NCI-H187 treated with DMSO at 0.1 percent for 48 hours (cell line): ENCODE results near the gene SSC4D.
"Not testable (repeated sequence)": the region's sequence is repeated elsewhere in the genome, so short reads cannot be mapped to it uniquely, and the experiment has no call there.

Experiments used
- DNase-seq: peaks from one replicate; lab custom pipeline; 2025; lab: John Stamatoyannopoulos, UW

SSC4D gene

DNA sequence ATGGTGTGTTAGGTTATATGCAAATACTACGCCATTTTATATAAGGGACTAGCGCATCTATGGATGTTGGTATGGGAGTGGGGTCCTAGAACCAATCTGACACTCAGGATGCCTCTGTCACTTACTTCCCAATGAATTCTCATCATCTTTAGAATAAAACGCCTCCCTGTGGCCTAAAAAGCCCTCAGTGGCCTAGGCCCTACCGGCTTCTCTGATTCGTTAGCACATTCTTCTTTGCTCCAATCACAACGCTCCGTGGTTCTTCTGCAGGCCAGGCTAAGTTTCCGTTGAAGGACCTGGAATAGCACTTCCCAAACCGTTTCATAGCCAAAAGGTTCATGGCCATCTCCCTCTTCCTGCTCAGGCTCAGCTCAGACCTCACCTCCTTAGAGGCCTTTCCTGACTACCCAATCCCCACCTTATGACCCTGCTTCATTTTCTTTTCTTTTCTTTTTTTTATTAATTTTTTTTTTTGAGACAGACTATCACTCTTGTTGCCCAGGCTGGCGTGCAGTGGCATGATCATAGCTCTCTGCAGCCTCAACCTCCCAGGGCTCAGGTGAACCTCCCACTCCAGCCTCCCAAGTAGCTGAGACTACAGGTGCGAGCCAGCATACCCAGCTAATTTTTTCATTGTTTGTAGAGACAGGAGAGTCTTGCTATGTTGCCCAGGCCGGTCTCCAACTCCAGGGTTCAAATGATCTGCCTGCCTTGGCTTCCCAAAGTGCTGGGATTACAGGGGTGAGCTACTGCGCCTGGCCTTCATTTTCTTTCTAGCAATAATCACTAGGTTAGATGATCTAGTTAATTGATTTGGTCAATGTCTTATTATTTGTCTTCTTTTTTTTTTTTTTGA is 26.2 kb downstream of the SSC4D start:
- no peak for DNase-seq

DNA sequence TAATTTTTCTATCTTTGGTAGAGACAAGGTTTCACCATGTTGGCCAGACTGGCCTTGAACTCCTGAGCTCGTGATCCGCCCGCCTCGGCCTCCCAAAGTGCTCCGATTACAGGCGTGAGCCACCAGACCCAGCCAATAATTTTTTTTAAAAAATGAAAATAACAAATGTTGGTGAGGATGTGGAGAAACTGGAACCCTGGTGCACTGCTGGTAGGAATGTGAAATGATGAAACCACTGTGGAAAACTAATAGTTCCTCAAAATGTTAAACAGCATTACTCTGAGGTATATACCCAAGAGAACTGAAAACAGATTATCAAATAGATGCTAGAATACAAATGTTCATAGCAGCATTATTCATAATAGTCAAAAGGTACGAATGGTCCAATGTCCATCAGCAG is 27.7 kb downstream of the SSC4D start:
- no peak for DNase-seq

DNA sequence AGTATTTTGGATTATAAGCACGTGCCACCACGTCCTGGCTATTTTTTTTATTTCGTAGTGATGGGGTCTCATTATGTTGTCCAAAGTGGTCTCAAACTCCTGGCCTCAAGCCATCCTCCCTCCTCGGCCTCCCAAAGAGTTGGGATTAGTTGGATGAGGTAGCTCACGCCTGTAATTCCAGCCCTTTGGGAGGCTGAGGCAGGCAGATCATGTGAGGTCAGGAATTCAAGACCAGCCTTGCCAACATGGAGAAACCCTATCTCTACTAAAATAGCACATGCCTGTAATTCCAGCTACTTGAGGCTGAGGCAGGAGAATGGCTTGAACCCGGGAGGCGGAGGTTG is 28.9 kb downstream of the SSC4D start:
- no peak for DNase-seq

DNA sequence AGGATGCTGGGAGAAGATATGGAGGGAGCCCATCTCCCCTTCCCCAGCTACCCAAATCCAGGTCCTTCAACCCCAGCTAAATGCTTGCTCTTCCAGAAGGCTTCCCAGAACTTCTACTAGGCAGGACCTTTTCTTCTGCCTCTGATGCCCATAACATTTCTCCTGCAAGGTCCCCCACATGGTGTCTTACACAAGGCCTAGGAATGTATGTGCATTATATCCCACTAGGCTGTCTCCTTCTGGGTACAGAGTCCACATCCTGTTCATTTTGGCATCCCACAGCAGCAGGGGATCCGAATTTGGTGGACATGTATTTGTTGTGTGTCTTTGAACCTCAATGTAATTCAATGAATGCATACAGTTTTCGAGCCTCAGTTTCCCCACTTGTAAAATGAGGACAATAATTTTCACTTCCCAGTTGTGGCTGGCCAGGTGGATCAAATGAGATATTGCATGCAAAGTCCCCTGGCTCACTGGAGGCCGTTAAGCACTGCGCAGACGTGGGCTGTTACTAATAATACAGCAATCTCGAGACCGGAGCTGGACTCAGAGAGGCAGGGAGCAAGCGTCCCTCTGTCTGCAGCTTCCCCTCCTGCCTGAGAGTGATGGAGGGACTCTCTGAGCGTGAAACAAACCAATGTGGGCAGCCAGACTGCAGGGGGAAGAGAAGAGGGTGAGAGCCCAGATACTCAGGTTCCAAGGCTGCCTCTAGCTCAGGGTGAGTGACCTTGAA is 32.1 kb downstream of the SSC4D start:
- DNase-seq: no peak

DNA sequence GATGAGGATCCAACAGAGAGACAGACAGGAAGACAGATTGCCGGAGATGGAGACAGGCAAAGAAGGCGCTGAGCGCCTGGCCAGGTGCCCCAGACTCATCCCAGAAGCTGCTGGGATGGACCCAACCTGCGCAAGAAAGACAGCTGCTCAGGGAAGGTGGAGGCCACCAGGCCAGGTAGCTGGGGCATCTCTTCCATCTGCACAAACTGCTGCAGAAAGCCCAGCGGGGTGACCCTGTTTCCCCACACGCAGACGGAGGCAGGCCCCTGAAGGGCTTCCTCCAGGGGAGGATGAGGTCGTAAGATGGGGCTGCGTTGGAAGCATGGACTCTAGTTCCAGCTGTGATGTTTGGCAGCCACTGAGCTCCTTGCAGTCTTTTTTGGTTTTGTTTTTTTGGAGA is 34.2 kb downstream of the SSC4D start:
- no peak for DNase-seq

DNA sequence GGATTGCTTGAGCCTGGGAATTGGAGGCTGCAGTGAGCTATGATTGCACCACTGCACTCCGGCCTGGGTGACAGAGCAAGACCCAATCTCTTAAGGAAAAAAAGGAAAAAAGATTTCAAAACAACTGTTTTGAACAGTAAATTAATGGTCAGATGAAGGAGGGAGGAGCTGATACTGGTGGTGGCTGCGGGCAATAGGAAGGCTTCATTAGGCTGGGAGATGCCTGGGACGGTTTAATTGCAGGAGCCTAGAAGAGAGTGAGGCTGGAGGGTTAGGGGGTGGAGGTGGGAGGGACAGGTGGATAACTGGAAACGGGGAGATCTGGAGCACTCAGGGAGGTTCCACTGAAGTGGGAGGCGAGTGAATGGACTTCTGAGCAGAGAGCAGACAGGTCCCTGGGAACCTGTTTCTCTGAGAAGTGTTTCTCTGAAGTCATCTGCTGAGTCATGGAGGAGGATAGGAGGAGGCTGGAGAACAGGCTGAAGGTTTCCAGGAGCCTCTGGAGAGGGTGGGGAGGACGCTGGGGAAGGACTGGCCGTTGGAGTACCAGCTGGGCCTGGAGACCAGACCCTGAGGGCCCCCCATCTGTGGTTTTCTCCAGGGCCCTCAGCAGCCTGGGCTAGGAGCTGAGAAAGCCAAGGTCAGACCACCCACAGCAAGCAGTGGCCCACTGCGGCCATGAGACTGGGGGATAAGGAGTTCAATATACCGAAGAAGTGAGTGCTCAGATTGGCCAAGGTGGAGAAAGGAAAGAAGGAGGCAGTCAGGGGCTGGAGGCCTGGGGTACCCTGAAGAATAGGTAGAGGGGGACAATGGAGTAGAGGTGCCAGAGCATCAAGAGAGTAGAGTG is 36.3 kb downstream of the SSC4D start:
- DNase-seq: no peak

DNA sequence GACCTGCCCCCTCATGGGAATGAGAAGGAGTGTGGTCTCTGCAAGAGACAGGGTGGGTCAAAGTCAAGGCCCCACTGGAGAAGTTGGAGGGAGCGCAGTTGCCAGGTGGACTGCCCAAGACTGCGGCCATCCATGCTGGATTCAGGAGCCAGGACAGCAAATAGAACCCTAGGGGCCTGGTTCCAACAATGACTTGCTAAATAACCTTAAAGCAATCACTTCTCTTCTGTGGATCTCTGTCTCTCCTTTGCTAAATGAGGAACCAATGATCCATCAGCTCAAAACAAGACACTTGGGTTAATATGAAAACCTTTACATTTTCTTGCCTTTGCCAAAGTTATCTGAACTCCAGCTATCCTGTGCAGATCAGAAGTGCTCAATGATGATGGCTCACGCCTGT is 38.1 kb downstream of the SSC4D start:
- no peak for DNase-seq

DNA sequence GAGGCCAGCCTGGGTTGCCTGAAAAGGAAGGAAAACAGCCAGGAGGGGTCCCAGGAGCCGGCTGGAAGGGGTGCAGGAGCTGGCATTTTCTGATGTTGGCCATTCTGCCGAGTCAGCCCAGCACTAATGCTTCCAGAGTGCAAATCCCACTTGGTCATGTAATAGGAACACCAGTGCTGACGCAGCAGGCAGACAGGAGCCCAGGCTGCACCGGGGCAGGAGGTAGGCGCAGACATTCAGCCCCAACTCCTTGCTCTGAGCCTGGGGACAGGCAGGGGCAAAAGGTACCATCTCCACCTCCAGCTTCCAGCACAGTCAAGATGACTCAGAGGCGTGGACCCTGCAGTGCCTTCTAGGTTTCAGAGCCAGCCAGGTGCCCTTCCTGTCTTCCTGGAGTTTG is 40.5 kb downstream of the SSC4D start:
- DNase-seq: no peak

DNA sequence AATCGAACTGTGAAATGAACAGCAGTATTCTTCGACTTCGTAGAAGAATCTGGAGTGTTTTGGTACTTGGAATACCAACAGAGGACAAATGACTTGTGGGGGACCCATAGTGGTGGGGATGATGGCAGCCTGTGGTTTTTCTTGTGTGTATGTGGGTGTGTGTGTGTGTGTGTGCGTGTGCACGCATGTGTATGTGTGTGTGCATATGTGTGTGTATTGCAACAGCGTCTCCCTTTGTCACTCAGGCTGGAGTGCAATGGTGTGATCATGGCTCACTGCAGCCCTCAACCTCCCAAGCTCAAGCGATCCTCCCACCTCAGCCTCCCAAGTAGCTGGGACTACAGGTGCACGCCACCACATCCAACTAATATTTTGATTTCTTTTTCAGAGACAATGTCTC is 41.3 kb downstream of the SSC4D start:
- no peak for DNase-seq

DNA sequence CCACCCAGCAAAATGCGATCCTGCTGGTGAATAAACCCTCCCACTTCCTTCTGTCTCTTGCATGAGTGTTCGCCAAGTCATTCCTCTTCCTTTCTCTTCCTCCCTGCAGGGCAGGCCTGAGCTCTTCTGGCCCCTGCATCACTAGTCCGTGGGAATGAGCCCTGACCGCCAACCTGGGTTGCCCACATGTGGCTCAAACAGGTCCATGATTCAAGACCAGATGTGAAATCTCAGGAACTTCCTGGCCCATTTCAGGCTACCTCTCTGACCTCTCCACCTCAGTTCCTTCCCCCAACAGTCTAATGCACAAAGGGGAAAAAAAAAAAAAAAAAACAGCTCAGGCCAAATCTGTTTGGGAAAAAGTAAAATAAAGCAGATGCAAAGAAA is 45.3 kb downstream of the SSC4D start:
- no peak for DNase-seq

DNA sequence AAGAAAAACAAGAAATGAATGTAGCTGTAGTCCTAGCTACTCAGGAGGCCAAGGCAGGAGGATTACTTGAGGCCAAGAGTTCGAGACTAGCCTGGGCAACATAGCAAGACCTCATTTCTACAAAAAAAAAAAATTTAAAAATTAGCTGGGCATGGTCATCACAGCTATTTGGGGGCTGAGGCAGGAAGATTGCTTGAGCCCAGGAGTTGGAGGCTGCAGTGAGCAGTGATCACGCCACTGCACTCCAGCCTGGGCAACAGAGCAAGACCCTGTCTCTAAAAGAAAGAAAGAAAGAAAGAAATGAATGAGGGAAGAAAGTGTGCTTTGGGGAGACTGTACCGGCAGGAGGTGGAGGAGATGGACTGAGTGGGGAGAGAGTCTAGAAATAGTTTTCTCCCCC is 45.7 kb downstream of the SSC4D start:
- not testable (repeated sequence) for DNase-seq

DNA sequence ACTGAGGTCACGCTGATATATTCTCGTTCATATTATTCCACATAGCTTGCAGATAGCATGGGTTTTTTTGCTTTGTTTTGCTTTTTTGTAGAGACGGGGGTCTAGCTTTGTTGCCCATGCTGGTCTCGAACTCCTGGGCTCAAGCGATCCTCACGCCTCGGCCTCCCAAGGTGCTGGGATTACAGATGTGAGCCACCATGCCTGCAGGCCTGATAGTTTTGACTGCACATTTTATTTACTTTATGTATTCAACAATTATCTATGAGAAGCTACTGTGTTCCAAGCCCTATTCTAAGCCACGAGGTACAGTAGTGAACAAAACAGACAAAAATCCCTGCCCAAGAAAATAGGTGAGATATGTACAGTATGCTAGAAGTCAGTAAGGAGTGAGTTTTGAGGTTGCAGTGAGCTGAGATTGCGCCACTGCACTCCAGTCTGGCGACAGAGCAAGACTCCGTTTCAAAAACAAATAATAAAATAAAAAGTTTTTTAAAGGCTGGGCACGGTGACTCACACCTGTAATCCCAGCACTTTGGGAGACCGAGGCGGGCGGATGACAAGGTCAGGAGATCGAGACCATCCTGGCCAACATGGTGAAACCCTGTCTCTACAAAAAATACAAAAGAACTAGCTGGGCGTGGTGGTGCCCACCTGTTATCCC is 49.4 kb downstream of the SSC4D start:
- DNase-seq: no peak

DNA sequence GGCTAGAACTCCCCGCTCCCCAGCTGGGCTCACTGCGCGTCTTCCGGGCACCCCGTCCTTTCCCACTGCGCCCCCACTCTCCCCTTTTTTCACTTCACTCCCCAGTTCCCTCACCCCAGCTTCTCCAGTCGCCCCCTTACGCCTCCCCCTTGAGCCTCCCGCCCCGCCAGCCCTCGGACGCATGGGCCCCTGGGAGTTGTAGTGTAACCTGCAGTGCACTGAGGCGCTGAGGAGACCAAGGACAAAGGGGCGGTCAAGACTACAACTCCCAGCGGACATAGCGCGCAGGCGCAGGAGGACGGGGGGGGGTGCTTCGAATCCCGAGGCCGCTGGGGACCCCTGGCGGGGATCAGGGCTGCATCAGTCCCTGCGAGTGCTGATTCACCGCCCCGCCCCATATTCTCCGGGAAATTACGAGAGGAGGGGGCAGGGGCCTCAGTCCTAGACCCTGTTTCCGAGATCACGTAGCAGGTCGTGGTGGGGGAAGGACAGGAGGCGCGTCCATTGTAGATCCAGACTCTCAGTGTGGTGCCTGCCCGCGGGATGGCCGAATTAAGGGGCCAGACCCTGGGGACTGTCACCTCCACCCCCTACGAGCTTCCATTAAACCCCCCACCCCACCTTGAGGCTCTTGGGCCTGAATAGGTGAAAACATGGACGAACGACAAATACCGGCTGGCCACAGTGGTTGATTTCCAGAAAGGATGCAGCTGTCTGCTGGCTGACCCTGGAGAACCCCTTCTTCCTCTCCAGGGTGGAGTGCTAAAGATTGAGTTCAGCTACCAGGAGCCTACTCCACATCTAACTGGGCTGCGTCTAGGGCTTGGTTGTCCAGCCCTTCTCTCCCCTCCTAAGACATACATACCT is 50.2 kb downstream of the SSC4D start:
- peak; percentile 96 for DNase-seq

DNA sequence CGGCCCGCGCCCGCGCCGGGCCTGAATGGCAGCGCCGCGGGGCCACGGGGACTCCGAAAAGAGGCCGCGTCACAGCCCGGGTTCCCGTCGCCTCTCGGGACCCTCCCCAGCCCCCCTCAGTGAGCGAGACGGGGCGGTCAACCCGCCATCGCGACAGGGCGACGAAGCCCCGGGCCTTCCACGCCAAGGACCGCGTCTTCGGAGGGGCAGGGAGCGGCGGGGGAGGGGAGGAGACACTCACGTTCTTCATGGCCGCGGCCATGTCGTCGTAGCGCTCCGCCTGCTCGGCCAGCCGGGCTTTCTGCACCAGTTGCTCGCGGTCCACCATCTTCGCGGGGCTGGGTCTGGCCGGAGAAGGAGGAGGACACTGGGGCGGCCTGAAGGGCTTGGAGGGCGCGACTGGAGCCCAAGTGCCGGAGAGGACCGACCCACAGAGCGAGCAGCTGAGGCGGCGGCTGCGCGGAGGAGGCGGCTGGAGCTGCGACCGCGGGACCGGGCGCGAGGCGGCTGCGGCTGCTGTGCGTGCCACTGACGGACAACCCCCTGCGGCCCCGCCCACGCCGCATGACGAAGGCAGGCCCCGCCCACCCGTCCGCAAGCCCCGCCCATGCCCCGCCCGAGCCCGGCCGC is 50.9 kb downstream of the SSC4D start, which contains the start of gene YWHAG:
TSS of gene YWHAG (minus strand) at position 511 of the 630 bp plus-strand sequence. CDS start at position 328, 183 bp downstream.
- no peak for DNase-seq

DNA sequence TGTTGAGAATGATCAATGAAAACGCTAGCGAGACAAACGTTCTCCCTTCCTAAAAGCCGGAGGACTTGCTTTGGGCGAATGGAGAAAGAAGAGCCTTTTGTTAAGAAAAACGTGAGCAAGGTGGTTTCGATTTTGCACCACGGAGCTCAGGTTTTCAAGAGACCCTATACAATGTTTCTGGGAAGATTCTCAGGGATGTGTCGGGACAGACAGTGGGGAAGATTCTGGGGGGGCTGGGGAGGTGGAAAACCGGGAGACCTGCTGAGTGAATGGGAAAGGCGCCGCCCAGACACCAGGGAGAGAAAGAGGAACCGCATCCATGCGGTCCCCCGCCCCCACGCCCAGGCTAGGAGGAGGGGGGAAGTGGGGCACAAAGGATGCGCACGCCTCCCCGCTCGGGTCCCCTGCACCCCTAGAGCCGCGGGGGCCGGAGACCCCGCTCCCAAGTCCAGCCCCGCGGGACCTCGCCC is 51.5 kb downstream of the SSC4D start:
- no peak for DNase-seq

DNA sequence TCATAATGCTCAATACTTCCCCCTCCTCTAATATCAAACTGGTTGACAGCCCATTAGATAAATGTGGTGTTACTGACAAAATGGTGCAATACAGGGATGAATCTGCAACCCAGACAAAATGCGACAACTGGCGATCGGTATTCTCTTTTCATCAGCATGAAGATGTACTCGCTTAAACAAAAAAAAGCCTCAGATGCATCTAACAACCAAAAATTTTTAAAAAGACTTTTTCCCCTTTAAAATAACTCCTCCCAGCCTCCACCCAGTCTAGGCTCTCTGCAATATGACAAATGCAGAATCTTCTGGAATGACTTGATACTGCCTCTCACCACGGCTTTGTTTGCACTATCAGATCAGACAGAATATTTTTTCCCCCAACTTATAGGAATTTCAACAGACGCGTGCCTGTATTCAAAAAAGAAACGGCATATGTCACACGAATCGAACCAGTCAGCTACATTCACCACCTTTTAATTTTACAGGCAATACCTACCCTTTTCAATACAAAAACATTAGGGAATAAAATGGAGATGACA is 52.0 kb downstream of the SSC4D start:
- no peak for DNase-seq

DNA sequence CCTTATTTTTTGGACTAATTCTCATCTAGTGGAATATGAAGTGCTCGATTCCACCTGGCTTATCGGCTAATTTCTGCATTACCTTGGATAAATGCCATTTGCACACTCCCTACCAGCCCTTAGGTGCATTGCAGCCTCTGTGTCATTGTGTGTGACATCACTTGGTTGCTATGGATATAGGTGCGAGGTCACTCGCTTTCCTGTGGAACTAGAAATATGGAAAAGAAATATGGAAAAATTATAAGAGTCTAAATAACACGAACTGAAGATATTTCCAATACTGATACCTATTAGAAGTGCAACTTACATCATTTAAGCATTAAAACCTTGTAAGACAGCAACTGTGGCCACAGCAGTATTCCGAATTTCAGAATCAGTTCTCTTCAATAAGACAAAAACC is 52.7 kb downstream of the SSC4D start:
- DNase-seq: no peak

DNA sequence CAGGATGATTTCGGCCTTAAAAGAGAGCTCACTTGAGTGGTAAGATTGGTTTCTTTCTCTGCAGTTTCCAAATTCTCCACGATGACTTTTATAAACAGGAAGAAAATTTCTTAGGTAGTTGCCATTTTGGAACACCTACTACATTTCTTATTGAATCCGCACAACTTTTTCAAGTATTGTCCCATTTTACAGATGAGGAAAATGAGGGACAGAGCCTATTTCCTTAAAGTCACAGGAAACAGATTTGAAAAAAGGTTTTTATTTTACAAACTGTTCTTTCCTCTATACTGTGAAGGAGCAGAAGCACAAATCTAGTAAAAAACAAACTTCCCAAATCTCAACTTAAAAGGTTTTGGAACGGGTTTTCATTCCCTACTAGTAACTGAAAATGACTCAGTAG is 53.4 kb downstream of the SSC4D start:
- DNase-seq: no peak

DNA sequence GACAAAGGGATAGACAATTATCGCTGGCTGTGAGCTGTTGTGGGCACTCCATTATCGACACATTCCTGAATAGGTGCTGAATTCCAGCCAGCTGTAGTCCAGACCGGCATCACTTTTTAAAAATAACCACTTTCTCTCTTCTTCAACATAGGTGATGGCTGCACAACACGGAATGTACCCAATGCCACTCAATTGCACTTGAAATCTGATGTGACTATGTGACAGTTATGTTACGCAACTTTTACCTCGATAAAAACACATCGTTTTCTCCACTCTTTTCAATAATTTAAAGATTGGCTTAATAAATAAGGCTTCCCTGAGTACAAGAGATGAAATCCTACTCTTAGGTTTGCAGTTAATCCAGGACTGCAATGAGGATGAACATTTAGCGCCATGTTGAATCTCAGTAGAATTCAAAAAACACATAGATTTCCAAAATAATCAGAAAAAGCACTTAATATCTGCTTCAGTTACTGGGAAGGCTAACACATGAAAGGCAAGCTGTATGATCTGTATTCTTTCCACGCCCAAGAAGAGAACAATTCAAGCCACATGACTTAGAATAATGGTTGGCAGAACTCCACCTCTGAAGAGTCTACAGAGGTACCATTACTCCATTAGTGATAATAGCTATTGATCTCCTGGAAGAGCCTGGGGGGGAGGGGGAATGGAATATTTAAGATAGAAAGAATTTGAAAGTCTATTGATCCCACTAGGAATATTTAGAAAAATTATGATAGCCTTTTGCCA is 54.3 kb downstream of the SSC4D start:
- no peak for DNase-seq
